Omental fat pad (tissue), 4 donors: ENCODE data around the gene KCNA10. TPM values are rescaled to one million over a fixed set of nuclear protein-coding genes. Genes with fewer than 3 reads are reported as not detected.

Experiments
- ATAC-seq: fragments of 150-250 bp; one replicate; pipeline ENCODE4 v1.9.1; 2016; ENCODE audit warnings: mild to moderate bottlenecking, moderate library complexity; ENCODE audit not compliant: low FRiP score
- DNase-seq: peaks from one replicate; pipeline ENCODE4 v3.0.0-alpha.2; 2019; ENCODE audit warnings: low spot score
- total RNA-seq, 4 donors: library from RNA; depleted of rRNA; stranded (reverse); fragments of >200 nt; gene quantifications; one replicate each; pipeline ENCODE4 v1.1.0, GENCODE V29; 2016
- TF ChIP-seq, protein P1 (sequence below), 3 donors: fragments of 450-650 bp; IDR thresholded peaks; one replicate each; pipeline ENCODE4 v1.5.1; 2016 to 2017; ENCODE audit warnings: antibody characterized with exemption in 3 of 3, mild to moderate bottlenecking in 3 of 3, moderate library complexity in 2 of 3

Gene KCNA10
- total RNA-seq, 4 donors from 2014 or later = not detected

GRCh38 chr1:110502402-110503151 is 16.4 kb downstream of the KCNA10 start:
- TF ChIP-seq, protein P1, sequence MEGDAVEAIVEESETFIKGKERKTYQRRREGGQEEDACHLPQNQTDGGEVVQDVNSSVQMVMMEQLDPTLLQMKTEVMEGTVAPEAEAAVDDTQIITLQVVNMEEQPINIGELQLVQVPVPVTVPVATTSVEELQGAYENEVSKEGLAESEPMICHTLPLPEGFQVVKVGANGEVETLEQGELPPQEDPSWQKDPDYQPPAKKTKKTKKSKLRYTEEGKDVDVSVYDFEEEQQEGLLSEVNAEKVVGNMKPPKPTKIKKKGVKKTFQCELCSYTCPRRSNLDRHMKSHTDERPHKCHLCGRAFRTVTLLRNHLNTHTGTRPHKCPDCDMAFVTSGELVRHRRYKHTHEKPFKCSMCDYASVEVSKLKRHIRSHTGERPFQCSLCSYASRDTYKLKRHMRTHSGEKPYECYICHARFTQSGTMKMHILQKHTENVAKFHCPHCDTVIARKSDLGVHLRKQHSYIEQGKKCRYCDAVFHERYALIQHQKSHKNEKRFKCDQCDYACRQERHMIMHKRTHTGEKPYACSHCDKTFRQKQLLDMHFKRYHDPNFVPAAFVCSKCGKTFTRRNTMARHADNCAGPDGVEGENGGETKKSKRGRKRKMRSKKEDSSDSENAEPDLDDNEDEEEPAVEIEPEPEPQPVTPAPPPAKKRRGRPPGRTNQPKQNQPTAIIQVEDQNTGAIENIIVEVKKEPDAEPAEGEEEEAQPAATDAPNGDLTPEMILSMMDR (IDR thresholded peaks at IDR 0.05) = no peak
- no peak for DNase-seq
- no peak for ATAC-seq

GRCh38 chr1:110501488-110502132 is 17.4 kb downstream of the KCNA10 start:
- TF ChIP-seq, protein P1 (IDR thresholded peaks at IDR 0.05) = no peak
- ATAC-seq = no peak
- DNase-seq = no peak

GRCh38 chr1:110498270-110498669 is 20.7 kb downstream of the KCNA10 start:
- DNase-seq = no peak
- no peak for ATAC-seq
- TF ChIP-seq, protein P1 (IDR thresholded peaks at IDR 0.05) = no peak

- TF ChIP-seq, protein P1 (IDR thresholded peaks at IDR 0.05) = peak in 1 of 3 donors; percentile 61
- peak; percentile 94 for DNase-seq
- ATAC-seq = peak; percentile 77
Observed at GRCh38 chr1:110495926-110496600, 22.9 kb downstream of the KCNA10 start.

DNA sequence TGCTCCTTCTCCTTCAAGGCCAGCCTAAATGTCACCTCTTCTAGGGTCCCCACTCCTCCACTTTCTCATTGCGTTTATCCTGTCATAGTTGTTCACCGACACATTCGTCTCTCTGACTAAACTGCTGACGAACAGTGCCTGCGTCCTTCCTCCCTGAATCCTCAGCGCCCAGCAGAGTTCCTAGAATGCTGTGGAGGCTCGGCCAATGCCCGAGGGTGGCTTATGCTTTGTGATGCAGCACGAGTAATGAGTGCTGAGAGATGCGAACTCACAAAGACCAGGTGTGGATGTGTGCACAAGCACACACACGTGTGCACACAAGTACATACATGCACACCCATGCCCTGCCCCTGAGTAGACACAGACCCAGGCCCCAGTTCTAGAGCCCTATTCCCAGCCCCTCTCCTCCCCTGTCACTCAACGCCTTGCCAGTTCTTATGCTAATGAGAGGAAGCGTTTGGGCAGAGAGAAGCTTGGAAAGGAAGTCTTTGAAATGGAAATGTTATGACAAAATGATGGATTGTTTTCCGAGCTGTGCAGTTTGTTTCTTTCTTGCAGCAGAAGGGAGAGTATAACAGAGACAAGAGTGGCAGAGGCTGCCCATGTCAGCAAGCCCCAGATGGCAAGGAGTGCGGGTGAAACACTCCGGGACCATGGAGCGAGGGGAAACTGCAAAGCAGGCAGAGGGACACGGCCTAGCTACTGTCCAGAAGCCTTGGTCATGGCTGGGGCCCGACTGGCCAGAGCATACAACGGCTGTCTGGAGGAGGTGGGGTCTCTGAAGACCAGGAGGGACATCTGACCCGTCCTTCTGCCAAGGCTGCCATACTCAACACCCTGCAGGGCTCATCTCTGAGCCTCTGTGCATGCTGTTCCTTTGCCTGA is 24.2 kb downstream of the KCNA10 start:
- TF ChIP-seq, protein P1 (IDR thresholded peaks at IDR 0.05) = no peak
- ATAC-seq (no peak), DNase-seq (no peak)

DNA sequence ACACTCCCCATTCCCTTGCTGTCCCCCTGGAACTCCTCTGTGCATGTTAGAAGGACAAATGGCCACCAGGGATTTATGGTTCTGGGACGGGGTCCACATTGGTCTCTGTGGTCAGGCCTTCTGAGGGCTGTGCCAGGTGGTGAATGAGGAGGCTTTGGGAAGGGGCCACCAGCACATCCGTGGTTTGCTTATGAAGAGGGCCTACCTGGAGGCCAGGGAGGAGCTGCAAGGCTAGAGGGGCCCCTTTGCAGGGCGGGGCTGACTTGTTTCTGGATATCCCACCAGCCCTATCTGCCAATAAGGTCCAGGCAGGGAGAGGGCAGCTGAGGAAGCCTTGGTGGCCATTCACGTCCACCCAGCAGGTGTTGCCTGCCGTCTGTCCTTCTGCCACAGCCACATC is 24.9 kb downstream of the KCNA10 start:
- DNase-seq (no peak), ATAC-seq (no peak)
- TF ChIP-seq, protein P1 (IDR thresholded peaks at IDR 0.05) = no peak
